ENCODE results near the gene LOXL1.

GRCh38 chr15:73908822-73909122, 17.5 kb upstream of the LOXL1 start:
- TF ChIP-seq EP300 (IDR thresholded peaks at IDR 0.05; ENCODE audit: borderline replicate concordance) (no peak), RAD21 (IDR thresholded peaks at IDR 0.05; ENCODE audit: low read depth) (no peak), CEBPB (IDR thresholded peaks at IDR 0.05) (no peak), MAX (IDR thresholded peaks at IDR 0.05) (no peak), USF1 (IDR thresholded peaks at IDR 0.05) (no peak), EGR1 (IDR thresholded peaks at IDR 0.05) (no peak), TAF1 (IDR thresholded peaks at IDR 0.05; ENCODE audit: low read depth) (no peak), FOXM1 (IDR thresholded peaks at IDR 0.05; ENCODE audit: borderline replicate concordance, low read depth) (no peak), REST (IDR thresholded peaks at IDR 0.05; ENCODE audit: low read depth) (no peak)
